Measurements from ENCODE around the gene ABT1. TPM values are rescaled to one million over a fixed set of nuclear protein-coding genes. Genes with fewer than 3 reads are reported as not detected.

ABT1 gene
- polyA plus RNA-seq, 2 donors = 7.9 to 17.8 TPM

- Histone ChIP-seq H3K4me1 (ENCODE audit: control insufficient read depth in 2 of 2, insufficient read depth in 2 of 2, low read length in 1 of 2) (peaks cover 0 to 2% of the 10 kb centered on the region in 2 donors), H3K9me3 (ENCODE audit: control insufficient read depth in 2 of 2, insufficient read depth in 1 of 2, low read depth in 1 of 2, low read length in 1 of 2) (no peaks in the 10 kb centered on the region), H3K4me3 (ENCODE audit: low read depth in 1 of 2, low read length in 2 of 2) (peak overlapping the region; percentile 44 to 56), H3K27ac (ENCODE audit: low read depth in 2 of 2, low read length in 1 of 2) (peak overlapping the region; percentile 74 to 89), H3K27me3 (ENCODE audit: control insufficient read depth in 1 of 2, insufficient read depth in 2 of 2, low read length in 2 of 2) (no peaks in the 10 kb centered on the region), H3K36me3 (ENCODE audit: control insufficient read depth in 2 of 2, insufficient read depth in 2 of 2, low read length in 1 of 2) (no peaks in the 10 kb centered on the region)
- WGBS, 2 donors = 4% methylated on average over 24 of the region's 24 CpGs
These were observed 25.0 kb upstream of the ABT1 start for GRCh38 chr6:26571592-26572296.

DNA sequence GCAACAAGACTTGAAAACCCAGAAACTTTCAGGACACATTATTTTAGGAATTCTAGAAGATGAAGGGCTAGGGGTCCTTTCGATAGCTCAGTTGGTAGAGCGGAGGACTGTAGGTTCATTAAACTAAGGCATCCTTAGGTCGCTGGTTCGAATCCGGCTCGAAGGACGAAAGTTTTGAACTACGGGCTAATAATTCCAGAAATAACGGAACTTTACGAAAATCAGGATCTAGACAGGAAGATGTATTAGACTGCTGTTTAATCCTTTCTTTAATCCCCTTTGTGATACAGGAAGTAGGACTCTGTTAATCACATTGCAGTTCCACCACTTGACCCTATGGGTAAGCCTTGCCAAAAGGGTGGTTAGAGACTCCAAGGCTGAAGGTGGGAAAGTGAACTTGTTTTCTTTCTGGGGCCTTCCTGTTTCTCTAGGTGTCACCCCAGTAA, 21.2 kb upstream of the ABT1 start:
- H3K4me1 ChIP-seq (ENCODE audit: control insufficient read depth in 2 of 2, insufficient read depth in 2 of 2, low read length in 1 of 2) = no peaks in the 10 kb centered on the region
- no peaks in the 10 kb centered on the region for H3K27me3 ChIP-seq (ENCODE audit: control insufficient read depth in 1 of 2, insufficient read depth in 2 of 2, low read length in 2 of 2)
- 65 to 73% methylated on average over 10 of the region's 10 CpGs for WGBS, 2 donors
- H3K36me3 ChIP-seq (ENCODE audit: control insufficient read depth in 2 of 2, insufficient read depth in 2 of 2, low read length in 1 of 2) = no peaks in the 10 kb centered on the region
- no peaks in the 10 kb centered on the region for H3K9me3 ChIP-seq (ENCODE audit: control insufficient read depth in 2 of 2, insufficient read depth in 1 of 2, low read depth in 1 of 2, low read length in 1 of 2)
- no peak overlapping the region for H3K27ac ChIP-seq (ENCODE audit: low read depth in 2 of 2, low read length in 1 of 2)
- H3K4me3 ChIP-seq (ENCODE audit: low read depth in 1 of 2, low read length in 2 of 2) = no peak overlapping the region

DNA sequence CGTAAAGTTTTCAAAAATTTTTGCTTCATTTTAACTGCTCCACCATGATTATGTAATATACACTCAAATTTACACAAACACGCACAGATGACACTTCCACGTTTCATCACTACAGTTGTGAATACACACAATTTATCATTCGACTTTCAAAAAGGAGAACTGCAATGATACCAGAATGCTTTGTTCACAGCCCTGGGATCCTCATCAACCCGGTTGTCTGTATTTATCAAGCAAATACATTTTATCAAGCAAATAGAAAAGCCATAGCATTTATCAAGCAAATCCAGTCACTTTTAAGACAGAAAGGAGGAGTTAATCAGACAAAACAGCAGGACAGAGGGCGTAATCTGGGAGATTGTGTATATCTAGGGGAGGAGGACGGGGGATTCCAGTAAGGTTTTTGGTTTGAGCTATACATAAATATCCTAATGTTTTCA, 20.3 kb upstream of the ABT1 start:
- Histone ChIP-seq H3K27ac (ENCODE audit: low read depth in 2 of 2, low read length in 1 of 2) (no peak overlapping the region), H3K4me1 (ENCODE audit: control insufficient read depth in 2 of 2, insufficient read depth in 2 of 2, low read length in 1 of 2) (no peaks in the 10 kb centered on the region), H3K36me3 (ENCODE audit: control insufficient read depth in 2 of 2, insufficient read depth in 2 of 2, low read length in 1 of 2) (no peaks in the 10 kb centered on the region), H3K4me3 (ENCODE audit: low read depth in 1 of 2, low read length in 2 of 2) (no peak overlapping the region), H3K27me3 (ENCODE audit: control insufficient read depth in 1 of 2, insufficient read depth in 2 of 2, low read length in 2 of 2) (no peaks in the 10 kb centered on the region), H3K9me3 (ENCODE audit: control insufficient read depth in 2 of 2, insufficient read depth in 1 of 2, low read depth in 1 of 2, low read length in 1 of 2) (no peaks in the 10 kb centered on the region)
- 45 to 60% methylated on average over 7 of the region's 7 CpGs for WGBS, 2 donors

DNA sequence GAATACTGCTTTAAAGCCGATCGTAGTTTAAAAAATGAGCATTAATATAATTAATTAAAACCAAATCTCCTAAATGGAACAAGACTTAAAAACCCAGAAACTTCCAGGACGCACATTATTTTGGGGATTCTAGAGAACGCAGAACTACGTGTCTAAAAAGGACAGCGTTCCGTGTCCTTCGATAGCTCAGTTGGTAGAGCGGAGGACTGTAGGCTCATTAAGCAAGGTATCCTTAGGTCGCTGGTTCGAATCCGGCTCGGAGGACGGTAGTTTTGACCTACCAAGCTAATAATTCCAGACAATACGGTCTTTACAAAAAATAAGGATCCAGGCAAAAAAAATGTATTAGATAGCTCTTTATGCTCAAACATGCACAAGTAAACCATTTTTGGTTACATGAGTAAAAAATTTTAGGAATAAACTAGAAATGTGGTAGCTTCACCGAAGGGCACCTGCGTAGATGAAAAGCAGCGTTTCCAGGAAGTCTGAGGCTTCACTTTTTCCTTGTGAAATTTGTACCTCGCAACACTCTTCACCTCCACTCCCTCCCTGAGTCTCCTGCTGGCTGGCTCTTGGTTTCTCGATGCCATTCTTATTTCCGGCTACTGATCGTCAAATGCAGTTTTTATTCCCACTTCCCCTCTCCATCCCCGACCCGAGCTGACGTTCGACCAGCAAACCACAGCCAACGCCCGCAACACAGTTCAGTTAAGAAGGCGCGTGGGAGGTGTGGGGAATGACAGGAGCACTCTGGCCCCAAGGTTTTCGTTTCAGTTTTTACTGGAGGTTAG, 19.6 kb upstream of the ABT1 start:
- H3K27ac ChIP-seq (ENCODE audit: low read depth in 2 of 2, low read length in 1 of 2) = no peak overlapping the region
- H3K9me3 ChIP-seq (ENCODE audit: control insufficient read depth in 2 of 2, insufficient read depth in 1 of 2, low read depth in 1 of 2, low read length in 1 of 2) = no peaks in the 10 kb centered on the region
- no peaks in the 10 kb centered on the region for H3K4me1 ChIP-seq (ENCODE audit: control insufficient read depth in 2 of 2, insufficient read depth in 2 of 2, low read length in 1 of 2)
- no peaks in the 10 kb centered on the region for H3K27me3 ChIP-seq (ENCODE audit: control insufficient read depth in 1 of 2, insufficient read depth in 2 of 2, low read length in 2 of 2)
- no peaks in the 10 kb centered on the region for H3K36me3 ChIP-seq (ENCODE audit: control insufficient read depth in 2 of 2, insufficient read depth in 2 of 2, low read length in 1 of 2)
- 5 to 8% methylated on average over 31 of the region's 31 CpGs for WGBS, 2 donors
- H3K4me3 ChIP-seq (ENCODE audit: low read depth in 1 of 2, low read length in 2 of 2) = peak overlapping the region in 1 of 2 donors; percentile 21

- 19 to 23% methylated on average over 17 of the region's 17 CpGs for WGBS, 2 donors
- Histone ChIP-seq H3K27ac (ENCODE audit: low read depth in 2 of 2, low read length in 1 of 2) (no peak overlapping the region), H3K4me3 (ENCODE audit: low read depth in 1 of 2, low read length in 2 of 2) (peak overlapping the region in 1 of 2 donors; percentile 21), H3K36me3 (ENCODE audit: control insufficient read depth in 2 of 2, insufficient read depth in 2 of 2, low read length in 1 of 2) (no peaks in the 10 kb centered on the region), H3K27me3 (ENCODE audit: control insufficient read depth in 1 of 2, insufficient read depth in 2 of 2, low read length in 2 of 2) (no peaks in the 10 kb centered on the region), H3K9me3 (ENCODE audit: control insufficient read depth in 2 of 2, insufficient read depth in 1 of 2, low read depth in 1 of 2, low read length in 1 of 2) (no peaks in the 10 kb centered on the region), H3K4me1 (ENCODE audit: control insufficient read depth in 2 of 2, insufficient read depth in 2 of 2, low read length in 1 of 2) (no peaks in the 10 kb centered on the region)
These were observed 19.1 kb upstream of the ABT1 start for GRCh38 chr6:26577720-26578072.

- 84 to 88% methylated on average over 6 of the region's 6 CpGs for WGBS, 2 donors
These were observed 18.5 kb upstream of the ABT1 start for GRCh38 chr6:26578279-26578678.

DNA sequence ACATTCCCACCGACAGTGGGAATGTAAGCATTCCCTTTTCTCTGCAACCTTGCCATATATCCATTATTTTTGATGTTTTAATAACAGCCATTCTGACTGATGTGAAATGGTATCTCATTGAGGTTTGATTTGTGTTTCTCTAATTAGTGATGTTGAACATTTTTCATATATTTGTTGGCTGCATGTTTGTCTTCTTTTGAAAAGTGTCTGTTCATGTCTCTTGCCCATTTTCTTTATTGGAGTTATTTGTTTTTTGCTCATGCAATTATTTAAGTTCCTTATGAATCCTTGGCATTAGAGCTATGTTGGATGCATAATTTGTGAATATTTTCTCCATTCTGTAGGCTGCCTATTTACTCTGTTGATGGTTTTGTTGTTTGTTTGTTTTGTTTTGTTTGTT, 18.0 kb upstream of the ABT1 start:
- Histone ChIP-seq H3K27me3 (ENCODE audit: control insufficient read depth in 1 of 2, insufficient read depth in 2 of 2, low read length in 2 of 2) (no peaks in the 10 kb centered on the region), H3K36me3 (ENCODE audit: control insufficient read depth in 2 of 2, insufficient read depth in 2 of 2, low read length in 1 of 2) (no peaks in the 10 kb centered on the region), H3K4me1 (ENCODE audit: control insufficient read depth in 2 of 2, insufficient read depth in 2 of 2, low read length in 1 of 2) (no peaks in the 10 kb centered on the region), H3K27ac (ENCODE audit: low read depth in 2 of 2, low read length in 1 of 2) (no peak overlapping the region), H3K4me3 (ENCODE audit: low read depth in 1 of 2, low read length in 2 of 2) (no peak overlapping the region), H3K9me3 (ENCODE audit: control insufficient read depth in 2 of 2, insufficient read depth in 1 of 2, low read depth in 1 of 2, low read length in 1 of 2) (no peaks in the 10 kb centered on the region)
- WGBS, 2 donors = 94 to 98% methylated on average over 1 of the region's 1 CpG

More at GRCh38 chr6:26578279-26578678, 18.5 kb upstream of the ABT1 start:
- Histone ChIP-seq H3K9me3 (ENCODE audit: control insufficient read depth in 2 of 2, insufficient read depth in 1 of 2, low read depth in 1 of 2, low read length in 1 of 2) (no peaks in the 10 kb centered on the region), H3K27me3 (ENCODE audit: control insufficient read depth in 1 of 2, insufficient read depth in 2 of 2, low read length in 2 of 2) (no peaks in the 10 kb centered on the region), H3K36me3 (ENCODE audit: control insufficient read depth in 2 of 2, insufficient read depth in 2 of 2, low read length in 1 of 2) (no peaks in the 10 kb centered on the region), H3K4me1 (ENCODE audit: control insufficient read depth in 2 of 2, insufficient read depth in 2 of 2, low read length in 1 of 2) (no peaks in the 10 kb centered on the region), H3K27ac (ENCODE audit: low read depth in 2 of 2, low read length in 1 of 2) (no peak overlapping the region), H3K4me3 (ENCODE audit: low read depth in 1 of 2, low read length in 2 of 2) (no peak overlapping the region)

- no peaks in the 10 kb centered on the region for H3K9me3 ChIP-seq (ENCODE audit: control insufficient read depth in 2 of 2, insufficient read depth in 1 of 2, low read depth in 1 of 2, low read length in 1 of 2)
- H3K36me3 ChIP-seq (ENCODE audit: control insufficient read depth in 2 of 2, insufficient read depth in 2 of 2, low read length in 1 of 2) = no peaks in the 10 kb centered on the region
- 64 to 67% methylated on average over 4 of the region's 4 CpGs for WGBS, 2 donors
- no peak overlapping the region for H3K27ac ChIP-seq (ENCODE audit: low read depth in 2 of 2, low read length in 1 of 2)
- no peaks in the 10 kb centered on the region for H3K4me1 ChIP-seq (ENCODE audit: control insufficient read depth in 2 of 2, insufficient read depth in 2 of 2, low read length in 1 of 2)
- no peak overlapping the region for H3K4me3 ChIP-seq (ENCODE audit: low read depth in 1 of 2, low read length in 2 of 2)
- no peaks in the 10 kb centered on the region for H3K27me3 ChIP-seq (ENCODE audit: control insufficient read depth in 1 of 2, insufficient read depth in 2 of 2, low read length in 2 of 2)
These were observed 15.4 kb upstream of the ABT1 start for GRCh38 chr6:26581164-26581915.

DNA sequence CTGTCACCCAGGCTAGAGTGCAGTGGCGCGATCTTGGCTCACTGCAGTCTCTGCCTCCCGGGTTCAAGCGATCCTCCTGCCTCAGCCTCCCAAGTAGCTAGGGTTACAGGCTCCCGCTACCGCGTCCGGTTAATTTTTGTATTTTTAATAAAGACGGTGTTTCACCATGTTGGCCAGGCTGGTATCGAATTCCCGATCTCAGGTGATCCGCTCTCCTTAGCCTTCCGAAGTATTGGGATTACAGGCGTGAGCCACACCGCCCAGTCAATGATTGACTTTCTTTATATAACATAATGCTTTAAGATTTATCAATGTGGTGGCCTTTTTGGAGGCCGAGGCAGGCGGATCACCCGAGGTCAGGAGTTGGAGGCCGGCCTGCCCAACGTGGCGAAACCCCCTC, 7.8 kb upstream of the ABT1 start:
- Histone ChIP-seq H3K4me1 (ENCODE audit: control insufficient read depth in 2 of 2, insufficient read depth in 2 of 2, low read length in 1 of 2) (no peaks in the 10 kb centered on the region), H3K9me3 (ENCODE audit: control insufficient read depth in 2 of 2, insufficient read depth in 1 of 2, low read depth in 1 of 2, low read length in 1 of 2) (no peaks in the 10 kb centered on the region), H3K36me3 (ENCODE audit: control insufficient read depth in 2 of 2, insufficient read depth in 2 of 2, low read length in 1 of 2) (no peaks in the 10 kb centered on the region), H3K27me3 (ENCODE audit: control insufficient read depth in 1 of 2, insufficient read depth in 2 of 2, low read length in 2 of 2) (no peaks in the 10 kb centered on the region), H3K27ac (ENCODE audit: low read depth in 2 of 2, low read length in 1 of 2) (no peak overlapping the region), H3K4me3 (ENCODE audit: low read depth in 1 of 2, low read length in 2 of 2) (no peak overlapping the region)
- 93 to 96% methylated on average over 21 of the region's 21 CpGs for WGBS, 2 donors

Measured in esophagus (tissue), 2 donors.